ENCODE data around the gene SLC26A8.
"Not testable (repeated sequence)": the region's sequence is repeated elsewhere in the genome, so short reads cannot be mapped to it uniquely, and the experiment has no call there.

Gene SLC26A8

GRCh38 chr6:35980991-35981645 lies 43.3 kb downstream of the SLC26A8 start:
- no peaks in the 10 kb centered on the region for H3K36me3 ChIP-seq (ENCODE audit: low read length)
- H3K9ac ChIP-seq (ENCODE audit: low read length): no peak overlapping the region
- TF ChIP-seq, protein P1, sequence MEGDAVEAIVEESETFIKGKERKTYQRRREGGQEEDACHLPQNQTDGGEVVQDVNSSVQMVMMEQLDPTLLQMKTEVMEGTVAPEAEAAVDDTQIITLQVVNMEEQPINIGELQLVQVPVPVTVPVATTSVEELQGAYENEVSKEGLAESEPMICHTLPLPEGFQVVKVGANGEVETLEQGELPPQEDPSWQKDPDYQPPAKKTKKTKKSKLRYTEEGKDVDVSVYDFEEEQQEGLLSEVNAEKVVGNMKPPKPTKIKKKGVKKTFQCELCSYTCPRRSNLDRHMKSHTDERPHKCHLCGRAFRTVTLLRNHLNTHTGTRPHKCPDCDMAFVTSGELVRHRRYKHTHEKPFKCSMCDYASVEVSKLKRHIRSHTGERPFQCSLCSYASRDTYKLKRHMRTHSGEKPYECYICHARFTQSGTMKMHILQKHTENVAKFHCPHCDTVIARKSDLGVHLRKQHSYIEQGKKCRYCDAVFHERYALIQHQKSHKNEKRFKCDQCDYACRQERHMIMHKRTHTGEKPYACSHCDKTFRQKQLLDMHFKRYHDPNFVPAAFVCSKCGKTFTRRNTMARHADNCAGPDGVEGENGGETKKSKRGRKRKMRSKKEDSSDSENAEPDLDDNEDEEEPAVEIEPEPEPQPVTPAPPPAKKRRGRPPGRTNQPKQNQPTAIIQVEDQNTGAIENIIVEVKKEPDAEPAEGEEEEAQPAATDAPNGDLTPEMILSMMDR (IDR thresholded peaks at IDR 0.05; ENCODE audit: insufficient read depth, low read length, poor library complexity, severe bottlenecking): no peak
- TF ChIP-seq EZH2phosphoT487 (conservative IDR thresholded peaks at IDR 0.05; ENCODE audit: low read length): no peak
- no peaks in the 10 kb centered on the region for H3K9me2 ChIP-seq (replicated peaks; ENCODE audit: insufficient read depth, low read length)
- no peak overlapping the region for H2AFZ ChIP-seq (ENCODE audit: low read depth, low read length, severe bottlenecking)
- H3K4me3 ChIP-seq (ENCODE audit: insufficient read depth, low read length, poor library complexity, severe bottlenecking): no peak overlapping the region
- H3K4me2 ChIP-seq (ENCODE audit: low read depth, low read length, poor library complexity, severe bottlenecking): no peak overlapping the region
- H3K27me3 ChIP-seq (ENCODE audit: low read length): no peaks in the 10 kb centered on the region; the same call in 1 of the 2 replicates
- H3K79me2 ChIP-seq (ENCODE audit: insufficient read depth, low read length): no peaks in the 10 kb centered on the region
- H3F3A ChIP-seq (ENCODE audit: insufficient read depth): no peaks in the 10 kb centered on the region
- no peaks in the 10 kb centered on the region for H4K20me1 ChIP-seq (ENCODE audit: low read depth, low read length)
- no peaks in the 10 kb centered on the region for H3K9me3 ChIP-seq (ENCODE audit: insufficient read depth, low read length)
- no peak overlapping the region for H3K27ac ChIP-seq (ENCODE audit: low read depth, low read length)

DNA sequence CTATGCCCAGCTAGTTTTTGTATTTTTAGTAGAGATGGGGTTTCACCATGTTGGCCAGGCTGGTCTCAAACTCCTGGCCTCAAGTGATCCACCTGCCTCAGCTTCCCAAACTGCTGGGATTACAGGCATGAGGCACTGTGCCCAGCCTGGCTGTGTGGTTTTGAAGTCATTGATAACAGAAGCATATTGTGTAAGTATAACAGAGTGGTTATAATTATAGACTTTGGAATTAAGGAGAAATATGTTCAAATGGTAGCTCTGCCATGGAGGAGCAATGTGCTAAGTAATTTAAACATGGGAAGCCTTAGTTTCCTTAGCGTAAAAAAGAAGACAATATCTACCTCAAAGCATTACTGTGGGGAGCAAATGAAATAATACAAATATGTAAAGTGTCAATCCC lies 44.3 kb downstream of the SLC26A8 start:
- H3K27me3 ChIP-seq (ENCODE audit: low read length); H3K79me2 ChIP-seq (ENCODE audit: insufficient read depth, low read length); H3K4me3 ChIP-seq (ENCODE audit: insufficient read depth, low read length, poor library complexity, severe bottlenecking); H3K27ac ChIP-seq (ENCODE audit: low read depth, low read length); H2AFZ ChIP-seq (ENCODE audit: low read depth, low read length, severe bottlenecking); H3K9me2 ChIP-seq (replicated peaks; ENCODE audit: insufficient read depth, low read length); H3K4me2 ChIP-seq (ENCODE audit: low read depth, low read length, poor library complexity, severe bottlenecking); H4K20me1 ChIP-seq (ENCODE audit: low read depth, low read length); H3K36me3 ChIP-seq (ENCODE audit: low read length); H3K9ac ChIP-seq (ENCODE audit: low read length); H3K9me3 ChIP-seq (ENCODE audit: insufficient read depth, low read length); H3F3A ChIP-seq (ENCODE audit: insufficient read depth): not testable (repeated sequence)

DNA sequence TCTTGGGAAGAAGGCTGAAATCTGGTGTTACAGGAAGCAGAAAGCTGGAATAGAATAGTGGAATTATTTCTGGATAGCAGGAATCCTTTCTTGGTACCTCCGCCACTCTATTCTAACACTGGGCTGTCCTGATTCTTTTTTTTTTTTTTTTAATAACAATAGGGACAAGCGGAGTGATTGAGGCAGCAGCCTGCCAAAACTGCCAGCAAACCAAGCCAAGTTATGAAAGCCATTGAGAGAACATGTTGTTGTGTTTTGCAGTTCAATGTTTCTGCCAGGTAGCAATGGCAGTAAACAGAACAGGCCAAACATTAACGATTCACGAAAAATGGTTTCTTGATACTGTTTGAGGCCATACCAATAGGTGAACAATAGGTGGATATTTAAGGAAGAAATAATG lies 47.1 kb downstream of the SLC26A8 start:
- Histone ChIP-seq H3K4me2 (ENCODE audit: low read depth, low read length, poor library complexity, severe bottlenecking) (no peak overlapping the region), H3K27ac (ENCODE audit: low read depth, low read length) (no peak overlapping the region), H3K9ac (ENCODE audit: low read length) (no peak overlapping the region), H3K4me3 (ENCODE audit: insufficient read depth, low read length, poor library complexity, severe bottlenecking) (no peak overlapping the region), H3F3A (ENCODE audit: insufficient read depth) (no peaks in the 10 kb centered on the region), H3K9me2 (replicated peaks; ENCODE audit: insufficient read depth, low read length) (no peaks in the 10 kb centered on the region), H3K79me2 (ENCODE audit: insufficient read depth, low read length) (no peaks in the 10 kb centered on the region), H3K36me3 (ENCODE audit: low read length) (no peaks in the 10 kb centered on the region), H3K27me3 (ENCODE audit: low read length) (no peaks in the 10 kb centered on the region), H2AFZ (ENCODE audit: low read depth, low read length, severe bottlenecking) (no peak overlapping the region), H4K20me1 (ENCODE audit: low read depth, low read length) (no peaks in the 10 kb centered on the region), H3K9me3 (ENCODE audit: insufficient read depth, low read length) (no peaks in the 10 kb centered on the region)
- no peak for TF ChIP-seq EZH2phosphoT487 (conservative IDR thresholded peaks at IDR 0.05; ENCODE audit: low read length)
- TF ChIP-seq, protein P1 (IDR thresholded peaks at IDR 0.05; ENCODE audit: insufficient read depth, low read length, poor library complexity, severe bottlenecking): no peak

DNA sequence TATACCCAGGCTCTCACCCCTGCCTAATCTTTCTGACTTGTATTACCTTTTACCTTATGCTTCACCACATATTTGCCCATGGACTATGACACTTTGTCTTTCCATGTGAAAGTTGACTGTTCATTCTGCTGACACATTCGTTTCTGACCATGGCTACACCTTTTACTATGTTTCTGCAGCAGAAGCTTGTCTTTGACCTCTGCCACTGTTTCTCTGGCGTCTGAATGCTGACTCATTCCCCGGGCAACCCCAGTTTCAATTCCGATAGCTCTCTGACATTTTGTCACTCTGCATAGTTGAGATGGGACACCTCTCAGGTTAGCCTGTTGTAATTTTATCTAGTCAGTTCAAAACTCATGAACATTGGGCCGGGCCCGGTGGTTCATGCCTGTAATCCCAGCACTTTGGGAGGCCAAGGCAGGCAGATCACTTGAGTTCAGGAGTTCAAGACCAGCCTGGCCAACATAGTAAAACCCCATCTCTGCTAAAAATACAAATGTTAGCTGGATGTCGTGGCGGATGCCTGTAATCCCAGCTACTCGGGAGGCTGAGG lies 50.7 kb downstream of the SLC26A8 start:
- no peak overlapping the region for H2AFZ ChIP-seq (ENCODE audit: low read depth, low read length, severe bottlenecking)
- H3K36me3 ChIP-seq (ENCODE audit: low read length): no peaks in the 10 kb centered on the region
- TF ChIP-seq, protein P1 (IDR thresholded peaks at IDR 0.05; ENCODE audit: insufficient read depth, low read length, poor library complexity, severe bottlenecking): no peak
- no peak for TF ChIP-seq EZH2phosphoT487 (conservative IDR thresholded peaks at IDR 0.05; ENCODE audit: low read length)
- no peaks in the 10 kb centered on the region for H3K9me2 ChIP-seq (replicated peaks; ENCODE audit: insufficient read depth, low read length)
- no peak overlapping the region for H3K4me3 ChIP-seq (ENCODE audit: insufficient read depth, low read length, poor library complexity, severe bottlenecking)
- H3K9me3 ChIP-seq (ENCODE audit: insufficient read depth, low read length): no peaks in the 10 kb centered on the region
- no peaks in the 10 kb centered on the region for H4K20me1 ChIP-seq (ENCODE audit: low read depth, low read length)
- no peaks in the 10 kb centered on the region for H3K27me3 ChIP-seq (ENCODE audit: low read length)
- no peak overlapping the region for H3K27ac ChIP-seq (ENCODE audit: low read depth, low read length)
- H3K79me2 ChIP-seq (ENCODE audit: insufficient read depth, low read length): no peaks in the 10 kb centered on the region
- H3K9ac ChIP-seq (ENCODE audit: low read length): no peak overlapping the region
- no peaks in the 10 kb centered on the region for H3F3A ChIP-seq (ENCODE audit: insufficient read depth)
- no peak overlapping the region for H3K4me2 ChIP-seq (ENCODE audit: low read depth, low read length, poor library complexity, severe bottlenecking)
